Smooth muscle cell (in vitro differentiated cells): ENCODE measurements around the gene GLT8D1. TPM values are rescaled to one million over a fixed set of nuclear protein-coding genes. Genes with fewer than 3 reads are reported as not detected.
A peak's percentile ranks its signal among the peaks of the same experiment; 100 is the strongest.

Experiments
- DNase-seq: peaks from one replicate; lab custom pipeline; 2025; ENCODE audit not compliant: unreplicated experiment; lab: John Stamatoyannopoulos, UW
- H2AFZ ChIP-seq: fragments of 200-600 bp; sonication (generic); 2 replicates; pipeline ENCODE4 v1.6.0; 2016; ENCODE audit warnings: antibody characterized with exemption, low read depth, mild to moderate bottlenecking
- H3F3A ChIP-seq: fragments of 200-600 bp; sonication (generic); 2 replicates; pipeline ENCODE4 v1.6.0; 2017; ENCODE audit warnings: antibody characterized with exemption, low read depth
- H3K27ac ChIP-seq: fragments of 200-600 bp; sonication (generic); 2 replicates; pipeline ENCODE4 v1.5.1; 2016; ENCODE audit warnings: low read depth, mild to moderate bottlenecking
- H3K27me3 ChIP-seq: fragments of 200-600 bp; sonication (generic); 2 replicates; pipeline ENCODE4 v1.6.1; 2016; ENCODE audit warnings: low read depth, mild to moderate bottlenecking
- H3K36me3 ChIP-seq: fragments of 200-600 bp; sonication (generic); 2 replicates; pipeline ENCODE4 v1.5.1; 2016; ENCODE audit warnings: low read depth
- H3K4me1 ChIP-seq: fragments of 200-600 bp; sonication (generic); 2 replicates; pipeline ENCODE4 v1.5.1; 2016; ENCODE audit warnings: low read depth
- H3K4me2 ChIP-seq: fragments of 200-600 bp; sonication (generic); 2 replicates; pipeline ENCODE4 v1.6.0; 2016; ENCODE audit warnings: mild to moderate bottlenecking
- H3K4me3 ChIP-seq: fragments of 200-600 bp; sonication (generic); 2 replicates; pipeline ENCODE4 v1.5.1; 2016; ENCODE audit warnings: mild to moderate bottlenecking
- H3K79me2 ChIP-seq: fragments of 200-600 bp; sonication (generic); 2 replicates; pipeline ENCODE4 v1.6.0; 2016; ENCODE audit warnings: low read depth, mild to moderate bottlenecking
- H3K9ac ChIP-seq: fragments of 200-600 bp; sonication (generic); 2 replicates; pipeline ENCODE4 v1.6.0; 2016; ENCODE audit warnings: low read depth
- H3K9me3 ChIP-seq: fragments of 200-600 bp; sonication (generic); replicated peaks from 2 replicates; pipeline ENCODE4 v1.5.1; 2016; ENCODE audit warnings: low read depth
- H4K20me1 ChIP-seq: fragments of 200-600 bp; sonication (generic); 2 replicates; pipeline ENCODE4 v1.6.0; 2016; ENCODE audit warnings: low read depth
- WGBS: methylation state at CpG from one replicate; pipeline ENCODE4 v1.1.7; 2016; ENCODE audit warnings: low lambda C conversion rate; 5-methylcytosine and 5-hydroxymethylcytosine counted together
- polyA plus RNA-seq: library from polyadenylated mRNA; unstranded; fragments of >200 nt; fragmentation: Nextera tagmentation; extraction: Ambion mirVana; gene quantifications from 2 replicates; pipeline ENCODE4 v1.2.1, GENCODE V29; 2016
- small RNA-seq: library from RNA; depleted of rRNA; stranded (forward); fragments of <200 nt; gene quantifications from one replicate; pipeline ENCODE3, GENCODE V24; 2014
- total RNA-seq: library from RNA; depleted of rRNA; stranded (reverse); fragments of >200 nt; gene quantifications from 2 replicates; pipeline ENCODE4 v1.2.3, GENCODE V29; 2014
- TF ChIP-seq, protein P1 (sequence below): fragments of 200-600 bp; sonication (generic); IDR thresholded peaks from 2 replicates; pipeline ENCODE4 v1.5.1; 2017; ENCODE audit warnings: borderline replicate concordance, mild to moderate bottlenecking, antibody characterized with exemption; ENCODE audit not compliant: insufficient read depth, poor library complexity, severe bottlenecking

The GLT8D1 gene
- total and polyA plus RNA-seq, 2 experiments from 2014 or later = 110 to 126 TPM

DNA sequence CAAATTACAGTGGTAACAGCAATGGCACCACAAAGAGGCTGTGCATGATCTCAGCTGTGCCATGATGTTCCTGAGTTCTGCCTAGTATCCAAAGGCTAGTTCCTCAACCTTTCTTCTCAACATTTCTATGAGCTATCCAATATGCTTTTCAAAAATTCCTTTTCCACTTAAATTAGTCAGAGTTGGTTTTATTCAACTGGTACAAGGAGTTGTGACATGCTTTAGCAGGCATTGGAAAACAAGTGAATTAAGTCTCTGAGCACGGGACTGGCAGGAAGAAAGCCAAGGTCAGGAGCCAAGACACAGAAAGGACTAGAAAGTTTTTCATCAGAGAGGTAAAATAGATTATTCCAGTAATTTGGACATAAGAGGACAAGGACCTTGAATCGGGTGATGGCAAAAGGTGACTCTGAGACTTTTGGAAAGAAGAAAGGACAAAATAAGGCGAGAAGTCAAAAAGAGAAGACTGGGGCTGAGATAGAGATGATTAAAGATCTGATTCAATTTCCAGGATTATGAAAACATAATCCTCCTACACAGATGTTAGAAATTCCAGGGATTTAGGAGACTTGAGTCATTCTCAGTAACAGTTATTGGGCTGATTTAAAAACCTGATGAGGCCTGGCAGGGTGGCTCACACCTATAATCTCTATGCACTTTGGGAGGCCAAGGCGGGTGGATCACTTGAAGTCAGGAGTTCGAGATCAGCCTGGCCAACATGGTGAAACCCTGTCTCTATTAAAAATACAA is 56.0 kb downstream of the GLT8D1 start:
- peak overlapping the region; percentile 46 for H3K27ac ChIP-seq
- H3K9ac ChIP-seq = no peak overlapping the region
- TF ChIP-seq, protein P1, sequence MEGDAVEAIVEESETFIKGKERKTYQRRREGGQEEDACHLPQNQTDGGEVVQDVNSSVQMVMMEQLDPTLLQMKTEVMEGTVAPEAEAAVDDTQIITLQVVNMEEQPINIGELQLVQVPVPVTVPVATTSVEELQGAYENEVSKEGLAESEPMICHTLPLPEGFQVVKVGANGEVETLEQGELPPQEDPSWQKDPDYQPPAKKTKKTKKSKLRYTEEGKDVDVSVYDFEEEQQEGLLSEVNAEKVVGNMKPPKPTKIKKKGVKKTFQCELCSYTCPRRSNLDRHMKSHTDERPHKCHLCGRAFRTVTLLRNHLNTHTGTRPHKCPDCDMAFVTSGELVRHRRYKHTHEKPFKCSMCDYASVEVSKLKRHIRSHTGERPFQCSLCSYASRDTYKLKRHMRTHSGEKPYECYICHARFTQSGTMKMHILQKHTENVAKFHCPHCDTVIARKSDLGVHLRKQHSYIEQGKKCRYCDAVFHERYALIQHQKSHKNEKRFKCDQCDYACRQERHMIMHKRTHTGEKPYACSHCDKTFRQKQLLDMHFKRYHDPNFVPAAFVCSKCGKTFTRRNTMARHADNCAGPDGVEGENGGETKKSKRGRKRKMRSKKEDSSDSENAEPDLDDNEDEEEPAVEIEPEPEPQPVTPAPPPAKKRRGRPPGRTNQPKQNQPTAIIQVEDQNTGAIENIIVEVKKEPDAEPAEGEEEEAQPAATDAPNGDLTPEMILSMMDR = no peak
- H3K9me3 ChIP-seq = no peaks in the 10 kb centered on the region
- H3K4me2 ChIP-seq = no peak overlapping the region
- DNase-seq = no peak
- H3K4me1 ChIP-seq = no peaks in the 10 kb centered on the region
- no peaks in the 10 kb centered on the region for H3K27me3 ChIP-seq
- peaks cover 27% of the 10 kb centered on the region for H3K36me3 ChIP-seq
- H2AFZ ChIP-seq = no peak overlapping the region
- H3K4me3 ChIP-seq = no peak overlapping the region
- no peaks in the 10 kb centered on the region for H3K79me2 ChIP-seq
- H4K20me1 ChIP-seq = no peaks in the 10 kb centered on the region
- WGBS = 95% methylated on average over 5 of the region's 5 CpGs
- H3F3A ChIP-seq = no peaks in the 10 kb centered on the region

DNA sequence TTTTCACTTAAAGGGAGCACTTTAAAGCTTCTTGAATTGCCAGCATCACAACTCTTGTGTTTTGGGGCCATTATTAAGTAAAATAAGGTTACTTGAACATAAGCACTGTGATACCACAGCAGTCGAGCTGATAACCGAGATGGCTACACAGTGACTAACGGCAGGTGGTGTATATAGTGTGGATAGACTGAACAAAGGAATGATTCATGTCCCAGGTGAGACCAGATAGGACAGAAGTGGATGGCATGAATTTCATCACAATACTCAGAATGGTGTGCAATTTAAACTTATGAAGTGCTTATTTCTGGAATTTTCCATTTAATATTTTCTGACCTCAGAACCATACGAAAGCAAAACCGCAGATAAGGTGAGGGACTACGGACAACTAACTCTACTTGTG is 60.0 kb downstream of the GLT8D1 start:
- Histone ChIP-seq H3K27ac (no peak overlapping the region), H3K4me1 (no peaks in the 10 kb centered on the region), H3K9ac (no peak overlapping the region), H3K9me3 (no peaks in the 10 kb centered on the region), H3K4me3 (no peak overlapping the region), H3K36me3 (peaks cover 44% of the 10 kb centered on the region), H3F3A (no peaks in the 10 kb centered on the region), H4K20me1 (peaks cover 10% of the 10 kb centered on the region), H2AFZ (no peak overlapping the region), H3K79me2 (no peaks in the 10 kb centered on the region), H3K4me2 (no peak overlapping the region), H3K27me3 (no peaks in the 10 kb centered on the region)
- no peak for DNase-seq
- TF ChIP-seq, protein P1 = no peak
- WGBS = 96% methylated on average over 6 of the region's 6 CpGs

Small RNA genes lying within 50 kb of the gene (small RNA-seq; reads per million reads assigned to genes)
- gene AC006254.2 (0.16 reads per million), gene RF00569 (8,691 reads per million, percentile 100 among the genes with 10 or more reads in this experiment), gene RF01183 (not detected), gene SNORD19 (0.16 reads per million), gene SNORD19B (not detected), gene SNORD69 (4,691 reads per million, percentile 100 among the genes with 10 or more reads in this experiment)

Other genes starting within 250 kb of the GLT8D1 start
- gene STAB1, start 210.5 kb downstream of the GLT8D1 start, total RNA-seq = 0.22 TPM in 1 of 2 replicates, not detected in the other
- 0.25 and 0.31 TPM in 2 replicates for gene STAB1, start 210.5 kb downstream of the GLT8D1 start, polyA plus RNA-seq
- gene NT5DC2, start 171.9 kb downstream of the GLT8D1 start, total RNA-seq = 156 and 207 TPM in 2 replicates
- gene NT5DC2, start 171.9 kb downstream of the GLT8D1 start, polyA plus RNA-seq = 229 and 248 TPM in 2 replicates
- gene UQCC5, start 169.2 kb downstream of the GLT8D1 start, total RNA-seq = 0.76 and 0.90 TPM in 2 replicates
- 33.0 and 40.3 TPM in 2 replicates for gene UQCC5, start 169.2 kb downstream of the GLT8D1 start, polyA plus RNA-seq
- gene PBRM1, start 19.9 kb downstream of the GLT8D1 start, total RNA-seq = 56.4 and 62.8 TPM in 2 replicates
- gene PBRM1, start 19.9 kb downstream of the GLT8D1 start, polyA plus RNA-seq = 27.6 and 28.9 TPM in 2 replicates
- 131 and 146 TPM in 2 replicates for gene GNL3, start 19.8 kb downstream of the GLT8D1 start, total RNA-seq
- 89.4 and 106 TPM in 2 replicates for gene GNL3, start 19.8 kb downstream of the GLT8D1 start, polyA plus RNA-seq
- 301 and 409 TPM in 2 replicates for gene SPCS1, start 315 bp upstream of the GLT8D1 start, total RNA-seq
- 328 and 329 TPM in 2 replicates for gene SPCS1, start 315 bp upstream of the GLT8D1 start, polyA plus RNA-seq
- gene NEK4, start 65.1 kb upstream of the GLT8D1 start, total RNA-seq = 9.6 and 11.0 TPM in 2 replicates
- 7.1 and 8.6 TPM in 2 replicates for gene NEK4, start 65.1 kb upstream of the GLT8D1 start, polyA plus RNA-seq
- gene ITIH1, start 71.8 kb upstream of the GLT8D1 start, total RNA-seq = not detected in 2 replicates
- gene ITIH1, start 71.8 kb upstream of the GLT8D1 start, polyA plus RNA-seq = 0.33 TPM in 1 of 2 replicates, not detected in the other
- gene ITIH3, start 89.0 kb upstream of the GLT8D1 start, total RNA-seq = not detected in 2 replicates
- gene ITIH3, start 89.0 kb upstream of the GLT8D1 start, polyA plus RNA-seq = 0.35 TPM in 1 of 2 replicates, not detected in the other
- 1.6 and 2.3 TPM in 2 replicates for gene ITIH4, start 124.9 kb upstream of the GLT8D1 start, total RNA-seq
- gene ITIH4, start 124.9 kb upstream of the GLT8D1 start, polyA plus RNA-seq = 1.6 and 4.5 TPM in 2 replicates
- gene MUSTN1, start 129.2 kb upstream of the GLT8D1 start, total RNA-seq = 2.2 TPM in 1 of 2 replicates, not detected in the other
- 0.30 and 0.98 TPM in 2 replicates for gene MUSTN1, start 129.2 kb upstream of the GLT8D1 start, polyA plus RNA-seq
- 12.8 and 13.1 TPM in 2 replicates for gene STIMATE, start 191.8 kb upstream of the GLT8D1 start, total RNA-seq
- gene STIMATE, start 191.8 kb upstream of the GLT8D1 start, polyA plus RNA-seq = 12.1 and 18.1 TPM in 2 replicates